Activated T-helper 17 cell treated with anti-CD3 and anti-CD28 coated beads, Interleukin-2, amount 50 U/mL, for 72 hours (primary cell): Measurements from ENCODE around the gene OTOR. TPM values are rescaled to one million over a fixed set of nuclear protein-coding genes. Genes with fewer than 3 reads are reported as not detected.

ENCODE experiments used
- ATAC-seq: fragments of 150-1000 bp; cut with Tn5 transposase; replicated peaks from 2 replicates; pipeline ENCODE4 v1.10.0; 2021; ENCODE audit warnings: mild to moderate bottlenecking, moderate library complexity
- H3K27ac Mint-ChIP-seq: one replicate; pipeline ENCODE4 v1.8.0; 2022; ENCODE audit warnings: mixed read lengths
- H3K27me3 Mint-ChIP-seq: one replicate; pipeline ENCODE4 v1.8.0; 2022; ENCODE audit warnings: mixed read lengths
- H3K36me3 Mint-ChIP-seq: one replicate; pipeline ENCODE4 v1.8.0; 2022; ENCODE audit warnings: low read depth, mild to moderate bottlenecking, mixed read lengths
- H3K4me1 Mint-ChIP-seq: one replicate; pipeline ENCODE4 v1.8.0; 2022; ENCODE audit warnings: mixed read lengths
- H3K4me3 Mint-ChIP-seq: one replicate; pipeline ENCODE4 v1.8.0; 2022; ENCODE audit warnings: mild to moderate bottlenecking, mixed read lengths
- H3K9me3 Mint-ChIP-seq: one replicate; pipeline ENCODE4 v1.8.0; 2022; ENCODE audit warnings: mixed read lengths
- total RNA-seq, 2 donors: library from RNA; stranded (reverse); gene quantifications; one replicate each; pipeline ENCODE4 v1.2.3, GENCODE V29; 2022

The OTOR gene
- total RNA-seq, 2 donors from 2014 or later = not detected

- Mint-ChIP-seq H3K36me3 (peaks cover 48% of the 10 kb centered on the region), H3K9me3 (peaks cover 3% of the 10 kb centered on the region), H3K27me3 (peaks cover 15% of the 10 kb centered on the region), H3K27ac (peak within 1 kb of the TSS; percentile 100), H3K4me1 (peaks cover 33% of the 10 kb centered on the region), H3K4me3 (peak within 1 kb of the TSS; percentile 99)
- peak; percentile 91 for ATAC-seq
Observed at GRCh38 chr20:16729565-16730460, 18.3 kb upstream of the OTOR start, which contains the start of gene SNRPB2. SNRPB2 (plus strand) TSS chr20:16730026; CDS start chr20:16731703, 1,677 bp downstream.

GRCh38 chr20:16732506-16733152, 15.5 kb upstream of the OTOR start:
- ATAC-seq = peak; percentile 64
- Mint-ChIP-seq H3K36me3 (peaks cover 76% of the 10 kb centered on the region), H3K27ac (peak overlapping the region; percentile 75), H3K4me3 (peak overlapping the region; percentile 99), H3K9me3 (peaks cover 3% of the 10 kb centered on the region), H3K27me3 (peaks cover 5% of the 10 kb centered on the region), H3K4me1 (peaks cover 41% of the 10 kb centered on the region)

GRCh38 chr20:16740365-16741072, 7.6 kb upstream of the OTOR start:
- no peaks in the 10 kb centered on the region for H3K27me3 Mint-ChIP-seq
- no peak for ATAC-seq

GRCh38 chr20:16744178-16744807, 3.9 kb upstream of the OTOR start:
- Mint-ChIP-seq H3K27ac (no peak overlapping the region), H3K4me1 (no peaks in the 10 kb centered on the region), H3K36me3 (peaks cover 37% of the 10 kb centered on the region), H3K4me3 (no peak overlapping the region), H3K9me3 (no peaks in the 10 kb centered on the region), H3K27me3 (no peaks in the 10 kb centered on the region)
- ATAC-seq = no peak

More at GRCh38 chr20:16740365-16741072, 7.6 kb upstream of the OTOR start:
- no peaks in the 10 kb centered on the region for H3K9me3 Mint-ChIP-seq
- no peak overlapping the region for H3K4me3 Mint-ChIP-seq
- H3K36me3 Mint-ChIP-seq = peaks cover 75% of the 10 kb centered on the region
- H3K4me1 Mint-ChIP-seq = peaks cover 6% of the 10 kb centered on the region
- no peak overlapping the region for H3K27ac Mint-ChIP-seq

- Mint-ChIP-seq H3K4me3 (no peak overlapping the region), H3K4me1 (no peaks in the 10 kb centered on the region), H3K27me3 (peaks cover 3% of the 10 kb centered on the region), H3K36me3 (peaks cover 28% of the 10 kb centered on the region), H3K9me3 (no peaks in the 10 kb centered on the region), H3K27ac (no peak overlapping the region)
- ATAC-seq = no peak
Observed at GRCh38 chr20:16745204-16745603, 3.0 kb upstream of the OTOR start.

- no peaks in the 10 kb centered on the region for H3K9me3 Mint-ChIP-seq
- peaks cover 7% of the 10 kb centered on the region for H3K36me3 Mint-ChIP-seq
- peaks cover 3% of the 10 kb centered on the region for H3K27me3 Mint-ChIP-seq
- H3K4me1 Mint-ChIP-seq = no peaks in the 10 kb centered on the region
- no peak overlapping the region for H3K4me3 Mint-ChIP-seq
- H3K27ac Mint-ChIP-seq = no peak overlapping the region
- ATAC-seq = no peak
Observed at GRCh38 chr20:16747291-16747811, 807 bp upstream of the OTOR start.

- H3K36me3 Mint-ChIP-seq = no peaks in the 10 kb centered on the region
- no peak for ATAC-seq
- peaks cover 3% of the 10 kb centered on the region for H3K27me3 Mint-ChIP-seq
- H3K27ac Mint-ChIP-seq = no peak overlapping the region
- no peaks in the 10 kb centered on the region for H3K4me1 Mint-ChIP-seq
- no peak overlapping the region for H3K4me3 Mint-ChIP-seq
- H3K9me3 Mint-ChIP-seq = no peaks in the 10 kb centered on the region
Observed at GRCh38 chr20:16749573-16749972, 1.4 kb downstream of the OTOR start.

GRCh38 chr20:16752082-16752481, 3.9 kb downstream of the OTOR start:
- no peak for ATAC-seq
- Mint-ChIP-seq H3K36me3 (no peaks in the 10 kb centered on the region), H3K27ac (no peak overlapping the region), H3K9me3 (no peaks in the 10 kb centered on the region), H3K27me3 (peaks cover 3% of the 10 kb centered on the region), H3K4me1 (no peaks in the 10 kb centered on the region), H3K4me3 (no peak overlapping the region)

GRCh38 chr20:16752901-16753300, 4.7 kb downstream of the OTOR start:
- no peaks in the 10 kb centered on the region for H3K4me1 Mint-ChIP-seq
- no peak overlapping the region for H3K4me3 Mint-ChIP-seq
- ATAC-seq = no peak
- H3K36me3 Mint-ChIP-seq = no peaks in the 10 kb centered on the region
- H3K9me3 Mint-ChIP-seq = no peaks in the 10 kb centered on the region
- H3K27me3 Mint-ChIP-seq = peaks cover 3% of the 10 kb centered on the region
- H3K27ac Mint-ChIP-seq = no peak overlapping the region

- H3K27ac Mint-ChIP-seq = no peak overlapping the region
Observed at GRCh38 chr20:16758454-16759180, 10.5 kb downstream of the OTOR start.

GRCh38 chr20:16759181-16759563, 11.0 kb downstream of the OTOR start:
- ATAC-seq = no peak
- H3K27ac Mint-ChIP-seq = no peak overlapping the region
- no peaks in the 10 kb centered on the region for H3K9me3 Mint-ChIP-seq
- H3K4me1 Mint-ChIP-seq = no peaks in the 10 kb centered on the region
- H3K4me3 Mint-ChIP-seq = no peak overlapping the region
- peaks cover under 1% of the 10 kb centered on the region for H3K27me3 Mint-ChIP-seq
- H3K36me3 Mint-ChIP-seq = no peaks in the 10 kb centered on the region

More at GRCh38 chr20:16758454-16759180, 10.5 kb downstream of the OTOR start:
- H3K36me3 Mint-ChIP-seq = no peaks in the 10 kb centered on the region
- no peaks in the 10 kb centered on the region for H3K9me3 Mint-ChIP-seq
- no peak for ATAC-seq
- H3K27me3 Mint-ChIP-seq = no peaks in the 10 kb centered on the region
- H3K4me3 Mint-ChIP-seq = no peak overlapping the region
- no peaks in the 10 kb centered on the region for H3K4me1 Mint-ChIP-seq

GRCh38 chr20:16760431-16761304, 12.5 kb downstream of the OTOR start:
- no peaks in the 10 kb centered on the region for H3K4me1 Mint-ChIP-seq
- H3K4me3 Mint-ChIP-seq = no peak overlapping the region
- peaks cover 7% of the 10 kb centered on the region for H3K27me3 Mint-ChIP-seq
- no peak for ATAC-seq
- H3K9me3 Mint-ChIP-seq = no peaks in the 10 kb centered on the region
- H3K27ac Mint-ChIP-seq = no peak overlapping the region
- H3K36me3 Mint-ChIP-seq = no peaks in the 10 kb centered on the region
